ENCODE measurements around the gene CLEC4A. TPM values are rescaled to one million over a fixed set of nuclear protein-coding genes. Genes with fewer than 3 reads are reported as not detected.

CLEC4A gene
- total and polyA plus RNA-seq, 10 of the 15 experiments (the other 5 are each of a cell fraction or from before 2014, with no cell fraction given) = 0.62 to 2.1 (median 1.1) TPM

DNA sequence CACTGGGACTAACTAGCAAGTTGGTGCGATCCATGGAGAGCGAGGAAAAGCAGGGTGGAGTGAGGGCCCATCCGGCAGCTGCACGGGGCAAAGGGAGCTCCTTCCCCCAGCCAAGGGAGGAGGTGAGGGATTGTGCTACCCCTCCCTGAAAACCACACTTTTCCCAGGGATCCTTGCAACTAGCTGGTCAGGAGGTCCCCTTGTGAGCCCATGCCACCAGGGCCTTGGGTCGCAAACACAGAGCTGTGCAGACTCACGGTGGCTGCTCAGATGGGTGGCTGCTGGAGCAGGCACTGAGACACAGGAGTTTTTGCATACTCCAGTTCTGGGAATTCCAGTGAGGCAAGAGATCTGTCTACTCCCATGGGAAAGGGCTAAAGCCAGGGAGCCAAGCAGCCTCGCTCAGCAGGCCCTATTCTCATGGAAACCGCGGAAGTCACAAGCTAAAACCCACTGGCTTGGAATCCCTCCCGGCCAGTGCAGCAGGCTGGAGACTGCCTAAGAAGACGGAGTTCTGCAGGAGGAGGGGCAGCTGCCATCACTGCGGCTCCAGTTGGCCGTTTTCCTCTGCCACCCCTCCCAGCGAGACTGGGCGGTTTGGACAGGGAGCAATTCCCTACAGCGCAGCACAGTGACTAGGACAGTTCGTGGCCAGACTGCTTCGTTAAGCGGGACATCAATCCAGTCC is 22.5 kb downstream of the CLEC4A start:
- Histone ChIP-seq H3K27me3 (replicated peaks in 1 of 2; ENCODE audit: control insufficient read depth in 2 of 2, insufficient read depth in 2 of 2, low read length in 1 of 2) (no peaks in the 10 kb centered on the region), H3K9me3 (replicated peaks; ENCODE audit: control insufficient read depth, insufficient read depth, low read length) (no peaks in the 10 kb centered on the region; the same call in 2 of the 3 replicates), H3K36me3 (ENCODE audit: control insufficient read depth in 2 of 2, insufficient read depth in 2 of 2, low read length in 1 of 2) (no peaks in the 10 kb centered on the region), H3K9ac (ENCODE audit: control insufficient read depth, insufficient read depth, low read length) (no peak overlapping the region), H4K20me1 (ENCODE audit: control insufficient read depth, insufficient read depth) (no peaks in the 10 kb centered on the region), H3K4me2 (ENCODE audit: control insufficient read depth, insufficient read depth) (no peak overlapping the region), H3K4me3 (no peak overlapping the region), H3K79me2 (ENCODE audit: control insufficient read depth, insufficient read depth, low read length) (no peaks in the 10 kb centered on the region), H2AFZ (ENCODE audit: control insufficient read depth, low read depth, low read length) (no peak overlapping the region), H3K27ac (ENCODE audit: control insufficient read depth, insufficient read depth) (no peak overlapping the region), H3K4me1 (ENCODE audit: control insufficient read depth, insufficient read depth, low read length) (no peaks in the 10 kb centered on the region)
- FAIRE-seq (no peak), ATAC-seq (no peak), DNase-seq (ENCODE audit: low read depth, low spot score) (no peak)
- ChIA-PET CTCF (no interaction called here), RAD21 (ENCODE audit: unreplicated experiment) (interaction anchor here (0.5 kb wide), 1 partner anchor 81 kb away, joined by 3 read pairs; no protein-coding TSS in a partner anchor), POLR2A (no interaction called here), SMC1A (ENCODE audit: uncharacterized antibody, unreplicated experiment) (no interaction called here)
- 63% methylated on average over 19 of the region's 19 CpGs for WGBS (ENCODE audit: insufficient coverage, insufficient replicate concordance, low lambda C conversion rate, missing lambda C conversion rate)
- BruUV-seq (replicated peaks) = no TSS peak
- intact Hi-C loops (cut with micrococcal nuclease; ENCODE audit: unreplicated experiment) (no loop called here), in situ Hi-C loops (cut with MboI) (no loop called here)
- no peak for TF ChIP-seq CHD4 (IDR thresholded peaks at IDR 0.05)
- no peak for TF ChIP-seq YBX1 (IDR thresholded peaks at IDR 0.05)
- TF ChIP-seq RB1 (IDR thresholded peaks at IDR 0.05; ENCODE audit: borderline replicate concordance) = no peak
- no peak for TF ChIP-seq HDAC6 (IDR thresholded peaks at IDR 0.05; ENCODE audit: unreplicated experiment)
- no peak for TF ChIP-seq TCF12 (IDR thresholded peaks at IDR 0.05; ENCODE audit: low read depth, low read length)
- no peak for TF ChIP-seq GABPA (IDR thresholded peaks at IDR 0.05; ENCODE audit: low read depth)
- TF ChIP-seq RBBP5 (conservative IDR thresholded peaks at IDR 0.05) = no peak
- TF ChIP-seq DPF2 (IDR thresholded peaks at IDR 0.05) = no peak
- TF ChIP-seq, protein P1, sequence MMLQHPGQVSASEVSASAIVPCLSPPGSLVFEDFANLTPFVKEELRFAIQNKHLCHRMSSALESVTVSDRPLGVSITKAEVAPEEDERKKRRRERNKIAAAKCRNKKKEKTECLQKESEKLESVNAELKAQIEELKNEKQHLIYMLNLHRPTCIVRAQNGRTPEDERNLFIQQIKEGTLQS (IDR thresholded peaks at IDR 0.05; ENCODE audit: borderline replicate concordance, extremely low read depth, low read depth, low read length) = no peak
- TF ChIP-seq WRNIP1 (IDR thresholded peaks at IDR 0.05; ENCODE audit: borderline replicate concordance, low read depth, low read length) = no peak
- no peak for TF ChIP-seq EED (IDR thresholded peaks at IDR 0.05; ENCODE audit: low read depth)
- TF ChIP-seq CHD1 (IDR thresholded peaks at IDR 0.05; ENCODE audit: low read depth, low read length) = no peak
- TF ChIP-seq TCF3 (IDR thresholded peaks at IDR 0.05; ENCODE audit: borderline replicate concordance, insufficient read depth, low read depth, low read length) = no peak
- TF ChIP-seq, protein P2, sequence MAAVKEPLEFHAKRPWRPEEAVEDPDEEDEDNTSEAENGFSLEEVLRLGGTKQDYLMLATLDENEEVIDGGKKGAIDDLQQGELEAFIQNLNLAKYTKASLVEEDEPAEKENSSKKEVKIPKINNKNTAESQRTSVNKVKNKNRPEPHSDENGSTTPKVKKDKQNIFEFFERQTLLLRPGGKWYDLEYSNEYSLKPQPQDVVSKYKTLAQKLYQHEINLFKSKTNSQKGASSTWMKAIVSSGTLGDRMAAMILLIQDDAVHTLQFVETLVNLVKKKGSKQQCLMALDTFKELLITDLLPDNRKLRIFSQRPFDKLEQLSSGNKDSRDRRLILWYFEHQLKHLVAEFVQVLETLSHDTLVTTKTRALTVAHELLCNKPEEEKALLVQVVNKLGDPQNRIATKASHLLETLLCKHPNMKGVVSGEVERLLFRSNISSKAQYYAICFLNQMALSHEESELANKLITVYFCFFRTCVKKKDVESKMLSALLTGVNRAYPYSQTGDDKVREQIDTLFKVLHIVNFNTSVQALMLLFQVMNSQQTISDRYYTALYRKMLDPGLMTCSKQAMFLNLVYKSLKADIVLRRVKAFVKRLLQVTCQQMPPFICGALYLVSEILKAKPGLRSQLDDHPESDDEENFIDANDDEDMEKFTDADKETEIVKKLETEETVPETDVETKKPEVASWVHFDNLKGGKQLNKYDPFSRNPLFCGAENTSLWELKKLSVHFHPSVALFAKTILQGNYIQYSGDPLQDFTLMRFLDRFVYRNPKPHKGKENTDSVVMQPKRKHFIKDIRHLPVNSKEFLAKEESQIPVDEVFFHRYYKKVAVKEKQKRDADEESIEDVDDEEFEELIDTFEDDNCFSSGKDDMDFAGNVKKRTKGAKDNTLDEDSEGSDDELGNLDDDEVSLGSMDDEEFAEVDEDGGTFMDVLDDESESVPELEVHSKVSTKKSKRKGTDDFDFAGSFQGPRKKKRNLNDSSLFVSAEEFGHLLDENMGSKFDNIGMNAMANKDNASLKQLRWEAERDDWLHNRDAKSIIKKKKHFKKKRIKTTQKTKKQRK (IDR thresholded peaks at IDR 0.05; ENCODE audit: low read depth, low read length) = no peak
- no peak for TF ChIP-seq SP1 (IDR thresholded peaks at IDR 0.05; ENCODE audit: low read depth, low read length)
- TF ChIP-seq MEF2A (IDR thresholded peaks at IDR 0.05; ENCODE audit: insufficient read depth, low read depth, low read length) = no peak
- TF ChIP-seq MXI1 (IDR thresholded peaks at IDR 0.05; ENCODE audit: low read depth, low read length) = no peak
